Measurements from ENCODE around the gene NCR1.
"Not testable (repeated sequence)": the region's sequence is repeated elsewhere in the genome, so short reads cannot be mapped to it uniquely, and the experiment has no call there.

The NCR1 gene

DNA sequence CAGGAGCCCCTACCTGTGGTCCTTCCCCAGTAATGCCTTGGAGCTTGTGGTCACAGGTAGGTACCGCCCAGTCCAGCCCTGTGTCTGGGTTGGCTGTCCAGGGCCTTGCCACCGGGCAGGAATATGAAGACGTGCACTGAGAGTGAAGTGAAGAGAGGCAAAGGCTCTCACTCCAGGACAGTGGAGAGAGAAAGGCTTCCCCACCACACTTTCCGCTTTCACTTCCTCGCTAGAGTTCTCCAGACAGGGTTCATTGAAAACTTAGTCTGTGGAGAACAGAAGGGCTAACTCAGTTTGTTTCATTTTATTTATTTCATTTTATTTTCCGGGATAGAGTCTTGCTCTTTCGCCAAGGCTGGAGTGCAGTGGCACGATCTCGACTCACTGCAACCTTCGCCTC, 17.7 kb upstream of the NCR1 start:
- ATAC-seq, result no peak
- TF ChIP-seq ZC3H10 (CRISPR knock-in tag; IDR thresholded peaks at IDR 0.05), result no peak
- no peak for TF ChIP-seq GLIS3 (CRISPR knock-in tag; IDR thresholded peaks at IDR 0.05)
- no peak for TF ChIP-seq CREB5 (CRISPR knock-in tag; IDR thresholded peaks at IDR 0.05; ENCODE audit: low read depth)
- no peak for TF ChIP-seq ZFP30 (CRISPR knock-in tag; IDR thresholded peaks at IDR 0.05)
- TF ChIP-seq PATZ1 (CRISPR knock-in tag; IDR thresholded peaks at IDR 0.05; ENCODE audit: borderline replicate concordance), result no peak
- TF ChIP-seq TCF4 (CRISPR knock-in tag; IDR thresholded peaks at IDR 0.05; ENCODE audit: borderline replicate concordance), result no peak
- no peak for TF ChIP-seq ZNF565 (CRISPR knock-in tag; conservative IDR thresholded peaks at IDR 0.05; ENCODE audit: low read depth)
- no peak for TF ChIP-seq CSDC2 (CRISPR knock-in tag; IDR thresholded peaks at IDR 0.05)

DNA sequence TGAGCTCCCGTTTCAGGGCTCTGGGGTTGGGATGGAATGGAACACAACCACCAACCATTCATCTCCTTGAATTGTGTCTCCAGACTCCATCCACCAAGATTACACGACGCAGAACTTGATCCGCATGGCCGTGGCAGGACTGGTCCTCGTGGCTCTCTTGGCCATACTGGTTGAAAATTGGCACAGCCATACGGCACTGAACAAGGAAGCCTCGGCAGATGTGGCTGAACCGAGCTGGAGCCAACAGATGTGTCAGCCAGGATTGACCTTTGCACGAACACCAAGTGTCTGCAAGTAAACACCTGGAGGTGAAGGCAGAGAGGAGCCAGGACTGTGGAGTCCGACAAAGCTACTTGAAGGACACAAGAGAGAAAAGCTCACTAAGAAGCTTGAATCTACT, 16.4 kb upstream of the NCR1 start:
- ATAC-seq, result no peak
- TF ChIP-seq SNAI2 (CRISPR knock-in tag; IDR thresholded peaks at IDR 0.05) (no peak), ZFP30 (CRISPR knock-in tag; IDR thresholded peaks at IDR 0.05) (no peak), ZNF70 (CRISPR knock-in tag; IDR thresholded peaks at IDR 0.05) (no peak), GLIS3 (CRISPR knock-in tag; IDR thresholded peaks at IDR 0.05) (no peak), BACH2 (CRISPR knock-in tag; IDR thresholded peaks at IDR 0.05; ENCODE audit: borderline replicate concordance) (no peak), RARB (CRISPR knock-in tag; IDR thresholded peaks at IDR 0.05) (no peak), OSR1 (CRISPR knock-in tag; IDR thresholded peaks at IDR 0.05) (no peak), PPARA (CRISPR knock-in tag; IDR thresholded peaks at IDR 0.05; ENCODE audit: borderline replicate concordance) (no peak), PATZ1 (CRISPR knock-in tag; IDR thresholded peaks at IDR 0.05; ENCODE audit: borderline replicate concordance) (no peak), ESRRG (CRISPR knock-in tag; IDR thresholded peaks at IDR 0.05) (no peak), ZFP3 (CRISPR knock-in tag; IDR thresholded peaks at IDR 0.05) (no peak), TOX (CRISPR knock-in tag; IDR thresholded peaks at IDR 0.05; ENCODE audit: borderline replicate concordance) (no peak), CSRNP3 (CRISPR knock-in tag; IDR thresholded peaks at IDR 0.05) (no peak), CSDC2 (CRISPR knock-in tag; IDR thresholded peaks at IDR 0.05) (no peak)
- TF ChIP-seq, protein P1, sequence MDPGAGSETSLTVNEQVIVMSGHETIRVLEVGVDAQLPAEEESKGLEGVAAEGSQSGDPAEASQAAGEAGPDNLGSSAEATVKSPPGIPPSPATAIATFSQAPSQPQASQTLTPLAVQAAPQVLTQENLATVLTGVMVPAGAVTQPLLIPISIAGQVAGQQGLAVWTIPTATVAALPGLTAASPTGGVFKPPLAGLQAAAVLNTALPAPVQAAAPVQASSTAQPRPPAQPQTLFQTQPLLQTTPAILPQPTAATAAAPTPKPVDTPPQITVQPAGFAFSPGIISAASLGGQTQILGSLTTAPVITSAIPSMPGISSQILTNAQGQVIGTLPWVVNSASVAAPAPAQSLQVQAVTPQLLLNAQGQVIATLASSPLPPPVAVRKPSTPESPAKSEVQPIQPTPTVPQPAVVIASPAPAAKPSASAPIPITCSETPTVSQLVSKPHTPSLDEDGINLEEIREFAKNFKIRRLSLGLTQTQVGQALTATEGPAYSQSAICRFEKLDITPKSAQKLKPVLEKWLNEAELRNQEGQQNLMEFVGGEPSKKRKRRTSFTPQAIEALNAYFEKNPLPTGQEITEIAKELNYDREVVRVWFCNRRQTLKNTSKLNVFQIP (CRISPR knock-in tag; IDR thresholded peaks at IDR 0.05; ENCODE audit: borderline replicate concordance, low read depth), result no peak

DNA sequence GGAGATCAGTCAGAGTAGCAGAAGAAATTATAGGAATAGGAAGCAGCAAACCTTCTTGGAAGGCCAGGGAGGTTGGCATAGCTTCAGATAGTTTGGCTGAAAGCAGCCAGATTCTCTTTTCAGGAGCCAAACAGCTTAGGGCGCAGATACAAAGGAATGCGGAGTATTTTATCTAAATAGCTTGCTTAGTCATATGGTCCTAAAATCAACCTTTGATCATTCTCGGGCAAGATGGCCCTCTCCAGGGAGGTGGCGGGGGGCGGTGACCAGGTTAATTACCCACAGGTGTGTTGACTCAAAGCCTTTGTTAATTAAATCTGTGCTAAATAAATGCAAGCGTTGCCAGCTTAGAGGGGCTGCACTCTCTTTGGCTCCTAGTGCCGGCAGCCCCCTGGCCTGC, 12.5 kb upstream of the NCR1 start:
- TF ChIP-seq SNAI2 (CRISPR knock-in tag; IDR thresholded peaks at IDR 0.05), result no peak
- TF ChIP-seq ISL1 (CRISPR knock-in tag; IDR thresholded peaks at IDR 0.05), result no peak
- ATAC-seq, result no peak

DNA sequence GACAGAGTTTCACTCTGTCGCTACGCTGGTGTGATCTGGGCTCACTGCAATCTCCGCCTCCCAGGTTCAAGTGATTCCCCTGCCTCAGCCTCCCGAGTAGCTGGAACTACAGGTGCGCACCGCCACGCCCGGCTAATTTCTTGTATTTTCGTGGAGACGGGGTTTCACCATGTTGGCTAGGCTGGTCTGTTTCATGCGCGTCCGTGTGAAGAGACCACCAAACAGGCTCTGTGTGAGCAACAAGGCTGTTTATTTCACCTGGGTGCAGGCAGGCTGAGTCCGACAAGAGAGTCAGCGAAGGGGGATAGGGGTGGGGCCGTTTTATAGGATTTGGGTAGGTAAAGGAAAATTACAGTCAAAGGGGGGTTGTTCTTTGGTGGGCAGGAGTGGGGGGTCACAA, 11.8 kb upstream of the NCR1 start:
- not testable (repeated sequence) for ATAC-seq

DNA sequence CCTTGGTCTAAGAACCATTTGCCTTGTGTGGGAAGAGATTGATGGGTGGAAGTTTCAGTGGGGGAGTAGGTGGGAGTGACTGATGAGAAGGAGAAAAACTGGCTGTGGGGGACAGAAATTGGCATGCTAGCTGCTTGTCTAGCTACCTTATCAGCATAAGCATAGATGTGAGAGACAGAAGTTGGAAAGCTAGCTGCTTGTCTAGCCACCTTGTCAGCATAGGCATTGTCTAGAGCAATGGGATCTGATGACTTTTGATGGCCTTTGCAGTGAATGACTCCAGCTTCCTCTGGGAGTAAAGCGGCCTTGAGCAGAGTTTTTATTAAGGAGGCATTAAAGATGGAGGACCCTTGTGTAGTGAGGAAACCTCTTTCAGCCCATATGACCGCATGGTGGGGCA, 9.9 kb upstream of the NCR1 start:
- ATAC-seq, result no peak
- no peak for TF ChIP-seq ARNTL (CRISPR knock-in tag; IDR thresholded peaks at IDR 0.05; ENCODE audit: borderline replicate concordance, low read depth)
- TF ChIP-seq ZNF565 (CRISPR knock-in tag; conservative IDR thresholded peaks at IDR 0.05; ENCODE audit: low read depth), result no peak
- no peak for TF ChIP-seq CREB5 (CRISPR knock-in tag; IDR thresholded peaks at IDR 0.05; ENCODE audit: low read depth)
- TF ChIP-seq ZFP3 (CRISPR knock-in tag; IDR thresholded peaks at IDR 0.05), result no peak
- no peak for TF ChIP-seq OSR1 (CRISPR knock-in tag; IDR thresholded peaks at IDR 0.05)
- no peak for TF ChIP-seq PATZ1 (CRISPR knock-in tag; IDR thresholded peaks at IDR 0.05; ENCODE audit: borderline replicate concordance)
- TF ChIP-seq GLIS3 (CRISPR knock-in tag; IDR thresholded peaks at IDR 0.05), result no peak
- no peak for TF ChIP-seq BACH2 (CRISPR knock-in tag; IDR thresholded peaks at IDR 0.05; ENCODE audit: borderline replicate concordance)
- no peak for TF ChIP-seq ZNF8 (CRISPR knock-in tag; IDR thresholded peaks at IDR 0.05)
- TF ChIP-seq ZNF70 (CRISPR knock-in tag; IDR thresholded peaks at IDR 0.05), result no peak
- no peak for TF ChIP-seq ZFP30 (CRISPR knock-in tag; IDR thresholded peaks at IDR 0.05)
- no peak for TF ChIP-seq PPARA (CRISPR knock-in tag; IDR thresholded peaks at IDR 0.05; ENCODE audit: borderline replicate concordance)
- no peak for TF ChIP-seq TCF4 (CRISPR knock-in tag; IDR thresholded peaks at IDR 0.05; ENCODE audit: borderline replicate concordance)
- no peak for TF ChIP-seq TOX (CRISPR knock-in tag; IDR thresholded peaks at IDR 0.05; ENCODE audit: borderline replicate concordance)

Data from SK-N-SH treated with all-trans-retinoic acid at 6 μM for 48 hours (cell line).